HK-2 (cell line): Measurements from ENCODE around the gene AGBL3.
"Not testable (repeated sequence)": the region's sequence is repeated elsewhere in the genome, so short reads cannot be mapped to it uniquely, and the experiment has no call there.

ENCODE experiments used
- DNase-seq: peaks from one replicate; pipeline ENCODE4 v3.0.0-alpha.2; 2018; ENCODE audit not compliant: unreplicated experiment

AGBL3 gene

DNA sequence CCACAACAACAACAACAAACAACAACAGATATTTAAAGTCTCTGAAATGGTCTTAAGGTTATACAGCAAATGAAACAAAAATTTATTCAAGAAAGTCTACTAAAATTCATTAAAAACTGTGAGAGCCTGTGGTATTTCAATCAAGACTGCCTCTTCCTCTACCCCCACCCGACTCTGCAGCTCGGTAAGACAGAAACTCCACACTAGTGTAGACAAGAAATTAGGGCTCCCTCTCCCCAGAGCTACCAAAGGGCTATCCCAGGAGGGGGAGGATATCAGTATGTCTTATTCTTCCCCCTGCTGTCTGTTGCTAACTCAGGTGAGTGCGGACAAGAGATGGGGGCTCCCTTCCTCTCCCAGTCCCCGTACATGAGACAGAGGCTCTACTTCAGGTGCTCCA lies 90.6 kb downstream of the AGBL3 start:
- DNase-seq, result no peak

DNA sequence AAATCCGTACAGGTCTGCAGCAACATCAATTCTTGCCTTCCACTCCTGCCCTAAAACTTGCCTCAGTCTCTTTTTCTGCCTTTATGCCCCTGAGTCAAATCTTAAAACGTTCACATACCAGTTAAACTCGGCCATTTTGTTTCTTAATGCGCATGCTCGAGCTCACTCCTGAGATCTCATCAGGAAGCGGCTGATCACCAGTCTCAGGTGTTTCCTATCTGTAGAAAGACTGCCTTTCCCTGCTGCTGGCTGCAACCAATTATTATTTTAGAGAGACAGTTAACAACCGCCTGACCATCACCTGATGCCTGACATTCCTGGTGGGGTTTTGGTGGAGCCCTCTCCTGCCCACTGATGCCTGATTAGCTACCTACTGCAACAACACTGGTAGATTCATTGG lies 91.3 kb downstream of the AGBL3 start:
- no peak for DNase-seq

DNA sequence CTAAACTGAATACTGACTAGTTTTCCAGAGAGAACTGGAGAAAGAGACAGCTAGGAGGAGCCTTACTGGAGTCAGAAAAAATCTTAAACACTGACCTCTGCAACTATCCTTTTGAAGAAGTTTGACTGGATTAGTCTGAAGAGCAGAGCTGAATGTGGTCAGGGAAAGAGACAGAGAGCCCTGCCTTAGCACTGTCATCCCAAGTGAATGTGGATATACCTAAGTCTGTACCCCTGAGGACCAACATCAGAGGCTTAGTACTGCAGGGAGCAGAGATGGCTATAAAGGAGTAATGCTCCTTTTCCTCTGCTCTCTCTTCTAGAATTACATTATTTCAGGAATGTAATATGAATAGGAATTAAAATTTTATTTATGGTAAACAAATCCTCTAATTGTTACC lies 91.7 kb downstream of the AGBL3 start:
- no peak for DNase-seq

DNA sequence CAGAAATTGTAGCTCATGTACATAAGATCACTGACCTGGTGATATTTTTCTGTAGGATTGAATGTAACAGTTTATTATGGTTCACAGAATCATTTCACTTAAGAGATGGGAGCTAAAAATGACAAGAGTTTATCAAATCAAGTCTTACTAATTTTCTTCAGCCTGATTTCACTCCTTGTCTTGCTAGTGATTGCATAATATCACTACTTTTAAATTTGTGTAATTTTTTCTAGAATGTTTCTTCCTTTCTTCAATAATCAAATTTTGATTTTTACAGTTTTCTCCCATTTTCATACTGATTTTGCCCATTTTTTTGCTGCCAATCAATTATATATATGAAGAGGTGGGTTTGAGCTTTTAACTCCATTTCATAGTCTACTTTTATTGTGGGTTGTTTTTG lies 92.8 kb downstream of the AGBL3 start:
- DNase-seq, result no peak

DNA sequence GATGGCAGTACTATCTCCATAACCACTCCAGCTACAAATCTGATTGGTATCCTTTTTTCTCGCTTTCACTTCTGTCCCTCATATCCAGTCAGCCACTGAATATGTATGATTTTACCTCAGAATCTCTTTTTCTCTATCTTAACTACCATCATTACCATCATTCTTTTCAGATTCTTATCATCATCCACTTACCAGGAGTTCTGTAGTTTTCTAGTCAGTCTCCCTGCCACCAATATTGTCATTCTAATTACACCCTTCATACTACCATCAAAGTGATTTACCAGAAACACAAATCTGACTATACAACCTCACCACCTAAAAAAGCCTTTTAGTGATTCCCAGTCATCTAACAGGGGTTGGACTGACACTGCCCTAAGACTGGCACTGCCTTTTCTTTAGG lies 96.7 kb downstream of the AGBL3 start:
- no peak for DNase-seq

DNA sequence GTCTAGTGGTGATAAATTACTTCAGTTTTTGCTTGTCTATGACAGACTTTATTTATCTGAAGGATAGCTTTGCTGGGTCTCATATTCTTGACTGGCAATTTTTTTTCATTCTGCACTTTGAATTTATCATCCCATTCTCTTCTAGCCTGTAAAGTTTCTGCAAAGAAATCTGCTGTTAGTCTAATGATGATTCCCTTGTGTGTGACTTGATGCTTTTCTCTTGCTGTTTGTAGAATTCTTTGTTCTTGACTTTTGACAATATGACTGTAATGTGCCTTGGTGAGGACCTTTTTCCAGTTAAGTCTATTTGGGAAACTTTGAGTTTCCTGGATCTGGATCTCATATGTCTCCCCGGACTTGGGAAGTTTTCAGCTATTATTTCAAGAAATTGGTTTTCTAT lies 102.3 kb downstream of the AGBL3 start:
- DNase-seq, result no peak

DNA sequence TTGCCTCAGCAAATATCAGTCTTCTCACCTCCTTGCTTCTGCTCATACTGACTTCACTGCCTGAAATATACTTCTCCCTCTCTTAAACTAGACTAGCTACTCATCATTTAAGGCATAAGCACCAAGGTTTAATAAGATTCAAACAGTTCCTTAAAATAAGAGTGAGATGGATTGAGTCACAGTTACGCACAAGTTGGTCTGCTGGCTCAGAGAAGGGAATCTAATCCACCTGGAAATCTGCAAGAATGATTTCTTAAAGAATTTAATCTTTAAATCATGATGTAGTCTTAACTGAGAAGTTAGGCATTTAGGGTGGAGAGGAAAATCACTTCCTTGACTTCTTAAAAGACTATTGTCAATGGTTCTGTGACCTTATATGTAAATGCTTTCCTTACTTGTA lies 105.4 kb downstream of the AGBL3 start:
- DNase-seq, result no peak

DNA sequence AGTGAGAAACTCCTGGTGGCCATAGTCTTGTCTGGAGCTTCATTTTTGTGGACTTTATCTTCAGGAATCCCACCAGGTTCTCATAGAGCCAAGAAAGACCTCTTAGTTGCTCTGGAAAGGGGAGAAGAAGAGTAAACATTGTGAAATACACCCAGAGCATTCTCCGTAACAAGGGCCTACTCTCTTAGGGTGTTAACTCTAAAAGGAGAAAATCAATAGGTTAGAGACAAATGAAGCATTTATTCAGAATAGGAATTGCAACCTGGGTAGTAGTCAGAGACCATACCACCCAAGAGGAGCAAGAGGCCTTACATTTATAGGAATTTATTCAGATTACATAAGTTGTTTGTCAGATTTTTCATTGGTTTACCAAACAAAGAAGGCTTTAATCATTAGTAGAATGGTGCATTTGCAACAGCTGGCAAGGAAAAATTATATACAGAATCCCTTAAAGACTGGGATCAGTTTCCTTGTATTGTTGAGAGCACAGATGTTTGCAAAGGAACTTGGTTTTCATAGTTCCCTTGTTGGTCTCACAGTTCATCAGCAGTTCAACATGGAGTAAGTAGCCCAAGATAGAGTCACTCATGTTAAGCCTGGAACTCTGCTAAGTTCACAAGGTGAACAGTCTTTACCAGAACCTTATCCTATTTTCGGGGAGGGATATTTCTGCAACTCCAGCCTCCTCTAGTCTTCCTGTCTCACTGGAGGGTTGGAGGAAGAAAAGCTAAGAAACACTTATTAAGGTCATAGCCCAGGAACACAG lies 108.3 kb downstream of the AGBL3 start:
- no peak for DNase-seq

DNA sequence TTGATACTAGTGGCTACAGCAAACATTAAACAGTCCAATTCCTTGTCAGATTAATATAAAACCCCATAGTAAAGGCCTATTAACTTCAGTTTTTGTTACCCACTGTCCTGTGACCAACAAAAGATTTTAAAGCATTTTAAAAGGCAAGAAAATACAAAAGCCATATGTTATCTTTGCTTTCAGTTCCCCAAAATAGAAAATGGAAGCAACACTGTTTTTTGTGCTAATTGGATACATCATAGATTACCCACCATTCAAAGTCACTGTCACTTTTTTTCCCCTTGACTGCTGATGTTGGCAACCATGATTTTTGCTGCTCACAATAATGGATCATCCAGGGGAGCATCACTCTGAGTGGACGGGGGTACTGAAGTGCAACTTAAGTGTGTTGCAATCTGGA lies 109.1 kb downstream of the AGBL3 start:
- DNase-seq, result no peak

DNA sequence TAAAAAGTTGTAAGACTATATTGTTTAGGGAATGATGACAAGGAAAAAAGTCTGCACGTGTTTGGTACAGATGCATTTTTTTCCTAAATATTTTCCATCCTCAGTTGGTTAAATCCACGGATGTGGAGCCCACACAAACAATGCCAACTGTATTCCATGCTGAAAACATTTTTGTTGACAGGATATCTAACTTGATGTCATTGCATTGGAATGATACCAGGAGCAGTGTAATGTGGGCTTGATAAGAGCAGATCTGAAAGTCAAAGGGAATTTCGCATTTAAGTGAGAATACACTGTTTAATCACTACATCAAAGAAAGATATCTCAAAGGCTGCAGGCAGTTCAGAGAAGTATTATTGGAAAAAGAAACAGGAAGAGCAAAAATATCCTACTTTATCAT lies 112.1 kb downstream of the AGBL3 start:
- no peak for DNase-seq

DNA sequence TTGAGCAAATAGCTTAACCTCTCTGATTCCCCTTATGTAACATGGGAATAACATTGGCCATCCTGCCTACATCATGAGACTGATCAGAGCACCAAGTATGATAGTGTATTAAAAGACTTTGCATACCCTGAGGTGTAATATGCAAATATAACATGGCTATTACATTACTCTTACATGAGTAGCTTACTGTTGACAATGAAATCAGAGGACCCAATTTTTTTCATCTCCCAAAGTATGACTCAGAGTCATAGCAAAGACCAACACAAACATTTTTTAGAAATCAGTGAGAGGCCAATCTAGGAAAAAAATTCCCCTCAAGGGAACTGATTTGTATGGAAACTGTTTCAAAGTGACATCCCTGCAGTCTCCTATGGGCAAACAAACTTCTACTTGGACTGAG lies 114.5 kb downstream of the AGBL3 start:
- DNase-seq, result no peak

DNA sequence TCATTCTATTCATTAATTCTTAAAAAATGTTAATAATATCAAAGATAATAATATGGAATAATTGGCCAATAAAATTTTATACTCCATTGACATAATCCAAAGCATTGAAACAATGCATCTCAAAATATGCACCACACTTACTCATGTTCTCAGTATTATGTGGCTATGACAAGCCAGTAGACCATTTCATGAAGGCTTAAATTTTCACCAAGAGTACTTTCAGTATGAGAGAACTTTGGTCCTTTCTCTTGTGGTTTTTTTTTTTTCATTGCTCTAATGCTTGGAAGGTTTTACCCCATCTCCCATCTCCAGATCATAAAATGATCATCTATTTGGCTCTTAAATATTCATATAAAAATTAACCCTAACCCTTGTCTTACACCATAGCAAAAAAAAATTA lies 116.1 kb downstream of the AGBL3 start:
- no peak for DNase-seq

DNA sequence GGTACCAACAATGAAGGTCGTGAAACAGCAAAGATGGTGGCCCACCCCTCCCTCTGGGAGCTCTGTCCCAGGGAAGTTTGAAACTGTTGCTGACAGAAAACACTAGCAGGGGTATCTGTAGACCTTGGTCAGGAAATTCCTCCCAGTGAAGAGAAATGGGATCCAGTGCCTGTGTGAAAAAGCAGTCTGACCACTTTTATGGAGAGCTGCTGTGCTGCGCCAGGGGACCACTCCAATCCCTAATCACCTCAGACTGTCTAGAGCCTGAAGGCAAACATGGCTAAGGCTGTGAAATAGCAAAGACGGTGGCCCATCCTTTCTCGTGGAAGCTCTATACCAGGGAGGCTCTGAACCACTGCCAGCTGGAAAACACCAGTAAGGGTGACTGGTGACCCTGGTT lies 123.3 kb downstream of the AGBL3 start:
- no peak for DNase-seq

DNA sequence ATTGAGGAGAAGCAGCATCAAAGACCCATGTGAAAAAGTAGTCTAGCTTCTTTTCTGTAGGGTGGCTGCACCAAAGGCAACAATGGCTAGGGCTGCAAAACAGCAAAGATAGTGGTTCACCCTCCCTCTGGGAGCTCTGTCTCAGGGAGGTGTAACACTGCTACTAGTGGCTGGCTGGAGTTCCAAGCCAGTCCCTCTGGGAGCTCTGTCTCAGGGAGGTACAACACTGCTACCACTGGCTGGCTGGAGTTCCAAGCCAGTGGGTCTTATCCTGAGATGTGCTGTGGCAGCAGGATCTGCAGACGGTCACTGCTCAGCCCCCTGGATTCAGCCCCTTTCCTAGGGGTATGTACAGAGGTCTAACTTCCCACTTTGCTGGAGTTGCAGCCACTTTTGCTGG lies 123.7 kb downstream of the AGBL3 start:
- no peak for DNase-seq

DNA sequence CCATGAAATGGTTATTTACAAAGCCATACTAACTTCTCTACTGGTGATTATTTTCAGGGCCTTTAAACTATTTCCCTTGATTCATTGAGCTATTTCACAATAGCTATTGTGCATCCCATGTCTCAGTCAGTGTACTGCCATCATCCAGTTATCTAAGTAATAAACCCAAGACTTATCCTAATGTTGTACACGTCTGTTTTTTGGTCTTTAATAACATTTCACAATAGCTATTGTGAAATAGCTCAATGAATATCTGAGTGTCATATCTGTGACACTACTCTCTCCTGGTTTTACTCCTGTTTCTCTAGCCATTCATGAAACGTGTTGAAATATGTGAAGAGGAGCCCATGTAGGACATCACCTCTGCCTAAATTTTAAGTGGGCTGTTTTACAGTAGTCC lies 125.1 kb downstream of the AGBL3 start:
- no peak for DNase-seq

DNA sequence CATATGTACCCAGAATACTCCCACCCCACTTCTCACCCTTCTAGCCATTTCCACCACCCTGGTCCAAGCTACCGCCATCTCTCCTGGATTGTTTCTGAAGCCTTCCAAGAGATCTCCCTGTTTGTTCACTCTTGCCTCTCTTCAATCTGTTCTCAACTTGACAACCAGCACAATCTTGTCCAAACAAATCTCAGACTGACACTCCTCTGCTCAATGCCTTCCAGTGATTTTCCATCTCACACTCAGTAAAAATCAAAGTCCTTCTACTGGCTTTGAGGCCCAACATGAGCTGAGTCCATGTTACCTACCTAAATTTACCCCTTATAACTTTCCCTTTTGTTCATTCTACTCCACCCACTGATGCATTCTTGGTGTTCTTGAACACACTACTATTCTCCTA lies 128.3 kb downstream of the AGBL3 start:
- no peak for DNase-seq

DNA sequence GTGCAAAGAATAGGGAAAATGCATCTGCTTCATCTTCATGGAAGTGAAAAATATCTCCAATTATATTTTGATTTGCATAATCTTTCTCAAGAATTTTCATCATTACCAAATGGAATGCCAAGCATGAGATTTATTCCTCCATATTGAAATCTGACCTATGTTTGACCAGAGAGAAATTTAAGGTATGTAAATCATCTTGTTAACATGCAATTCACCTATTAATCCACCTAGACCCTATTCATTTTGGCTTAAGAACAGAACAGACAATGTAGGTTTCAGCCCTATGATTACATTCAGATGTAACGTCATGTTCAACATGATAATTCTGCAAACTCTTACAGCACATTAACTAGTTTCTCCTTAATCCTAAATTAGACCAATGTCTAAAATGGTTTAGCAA lies 130.8 kb downstream of the AGBL3 start:
- DNase-seq, result no peak

DNA sequence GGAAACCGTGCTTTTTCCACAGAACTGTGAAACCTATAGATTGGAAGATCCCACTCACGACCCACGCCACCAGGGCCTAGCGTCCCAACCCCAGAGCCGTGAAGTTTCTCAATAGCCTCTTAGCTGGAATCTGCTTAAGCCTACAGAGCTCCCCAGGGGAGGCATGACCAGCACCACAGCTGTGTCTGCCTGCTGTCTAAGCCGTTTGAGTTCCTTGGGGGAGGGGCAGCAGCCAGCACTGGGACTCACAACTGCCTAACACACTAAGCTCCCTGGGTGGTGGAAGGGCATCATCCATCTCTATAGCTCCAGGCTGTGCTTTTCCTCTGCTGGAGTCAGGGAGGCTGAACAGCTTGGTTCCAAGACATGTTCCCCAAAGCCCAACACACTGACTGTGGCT lies 135.6 kb downstream of the AGBL3 start:
- no peak for DNase-seq

DNA sequence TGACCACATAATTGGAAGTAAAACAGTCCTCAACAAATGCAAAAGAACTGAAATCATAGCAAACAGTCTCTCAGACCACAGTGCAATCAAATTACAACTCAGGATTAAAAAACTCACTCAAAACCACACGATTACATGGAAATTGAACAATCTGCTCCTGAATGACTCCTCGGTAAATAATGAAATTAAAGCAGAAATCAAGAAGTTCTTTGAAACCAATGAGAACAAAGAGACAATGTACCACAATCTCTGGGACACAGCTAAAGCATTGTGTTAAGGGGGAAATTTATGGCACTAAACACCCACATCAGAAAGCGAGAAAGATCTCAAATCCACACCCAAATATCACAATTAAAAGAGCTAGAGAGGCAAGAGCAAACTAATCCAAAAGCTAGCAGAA lies 138.3 kb downstream of the AGBL3 start:
- not testable (repeated sequence) for DNase-seq

DNA sequence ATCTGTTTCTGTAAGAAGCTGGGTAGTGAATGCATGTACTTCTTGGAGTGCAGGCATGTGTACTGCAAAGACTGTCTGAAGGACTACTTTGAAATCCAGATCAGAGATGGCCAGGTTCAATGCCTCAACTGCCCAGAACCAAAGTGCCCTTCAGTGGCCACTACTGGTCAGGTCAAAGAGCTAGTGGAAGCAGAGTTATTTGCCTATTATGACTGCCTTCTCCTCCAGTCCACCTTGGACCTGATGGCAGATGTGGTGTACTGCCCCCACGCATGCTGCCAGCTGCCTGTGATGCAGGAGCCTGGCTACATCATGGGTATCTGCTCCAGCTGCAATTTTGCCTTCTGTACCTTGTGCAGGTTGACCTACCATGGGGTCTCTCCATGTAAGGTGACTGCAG lies 142.6 kb downstream of the AGBL3 start:
- no peak for DNase-seq

DNA sequence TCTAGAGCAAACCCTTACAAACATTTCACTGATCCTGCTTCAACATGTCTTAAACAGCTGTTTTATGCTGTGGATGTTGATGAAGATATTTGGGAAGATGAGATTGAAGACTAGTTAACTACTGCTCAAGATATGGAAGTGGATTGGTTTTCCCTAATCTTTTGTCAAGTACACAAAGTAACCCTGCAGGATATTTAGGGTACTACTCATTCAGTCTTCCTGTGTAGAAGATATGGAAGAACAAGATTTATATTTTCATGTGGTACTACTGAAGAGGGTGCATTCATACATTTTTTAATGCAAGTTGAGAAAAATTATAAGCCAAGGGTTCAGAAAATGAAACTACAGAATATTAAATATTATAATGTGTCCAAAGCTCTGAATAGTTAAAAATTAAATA lies 143.3 kb downstream of the AGBL3 start:
- DNase-seq, result no peak

DNA sequence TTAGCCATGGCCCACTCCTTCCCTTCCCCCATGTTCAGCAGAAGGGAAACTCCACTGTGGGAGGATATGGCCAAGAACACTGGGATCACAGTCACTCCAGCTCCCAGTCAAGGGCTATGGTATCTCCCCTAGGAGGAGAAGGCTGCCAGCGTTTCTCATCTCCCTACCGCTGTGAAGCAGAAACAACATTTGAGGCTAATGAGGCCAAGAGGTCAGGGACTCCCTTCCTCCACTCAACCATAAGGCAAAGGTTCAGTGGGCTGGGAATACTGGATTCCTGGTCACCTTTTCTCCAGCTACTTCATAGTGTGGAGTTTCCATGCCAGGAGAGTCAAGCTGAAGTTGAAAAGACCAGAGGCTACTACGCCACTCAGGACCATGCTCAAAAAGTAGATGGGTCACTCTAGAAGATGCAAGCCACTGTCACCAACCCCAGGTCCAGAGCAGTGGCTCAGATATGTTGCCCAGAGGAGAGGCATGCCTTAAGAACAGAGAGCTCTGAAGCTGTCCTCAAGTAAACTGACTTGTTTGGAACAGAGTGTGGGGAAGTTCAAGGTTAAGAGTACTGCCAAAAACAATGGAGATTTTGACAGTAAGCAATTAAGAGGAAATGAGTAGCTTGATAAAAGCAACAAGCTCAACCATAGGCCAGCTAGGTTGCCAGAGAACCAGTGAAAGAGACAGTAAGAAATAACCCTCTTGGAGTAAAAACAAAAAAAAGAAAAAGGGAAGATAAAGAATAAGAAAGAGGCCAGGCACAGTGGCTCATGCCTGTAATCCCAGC lies 157.8 kb downstream of the AGBL3 start:
- DNase-seq, result no peak

DNA sequence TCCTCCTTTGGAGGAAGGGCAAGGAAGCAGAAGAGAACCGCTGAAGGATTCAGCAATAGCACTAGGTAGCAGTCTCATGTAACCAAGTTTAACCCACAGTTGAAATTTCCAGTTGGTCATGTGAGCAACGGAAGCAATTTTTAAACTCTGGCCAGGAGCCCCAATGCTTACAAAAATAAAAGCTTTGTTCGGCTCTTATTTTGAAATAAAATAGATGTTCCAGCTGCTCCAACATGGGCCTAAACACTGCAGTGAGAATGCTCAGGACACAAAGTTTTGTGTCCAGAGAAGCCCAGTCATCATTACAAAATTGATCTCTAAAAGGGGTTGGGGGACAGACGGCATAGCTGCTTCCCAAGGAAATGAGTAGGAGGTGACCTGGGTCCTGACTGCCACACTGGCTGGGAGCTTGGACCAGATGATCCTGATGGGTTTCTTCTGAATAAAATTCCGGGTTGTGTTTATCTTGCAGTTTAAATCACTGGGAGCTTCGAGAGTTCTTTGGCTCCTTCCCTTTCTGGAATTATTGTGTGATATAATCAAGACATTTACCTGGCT lies 161.1 kb downstream of the AGBL3 start:
- no peak for DNase-seq
